ENCODE results near the gene NBEAL1. TPM values are rescaled to one million over a fixed set of nuclear protein-coding genes. Genes with fewer than 3 reads are reported as not detected.
"Not testable (repeated sequence)": the region's sequence is repeated elsewhere in the genome, so short reads cannot be mapped to it uniquely, and the experiment has no call there.

NBEAL1 gene
- total and polyA plus RNA-seq, 7 experiments from 2014 or later = 6.2 to 15.9 (median 11.8) TPM

GRCh38 chr2:203253422-203254095 is 238.9 kb downstream of the NBEAL1 start:
- H3K27me3 Mint-ChIP-seq; H3K9me3 ChIP-seq (ENCODE audit: control insufficient read depth in 2 of 3, low read length in 3 of 3); H3K4me3 ChIP-seq (ENCODE audit: low read length); H3K4me1 ChIP-seq (ENCODE audit: control insufficient read depth in 2 of 2, insufficient read depth in 2 of 2, low read length in 2 of 2); H3K27ac Mint-ChIP-seq; H3K4me3 Mint-ChIP-seq; H3K9me3 Mint-ChIP-seq; H3K27ac ChIP-seq (ENCODE audit: low read depth, low read length); DNase-seq; H3K27me3 ChIP-seq (ENCODE audit: control insufficient read depth in 2 of 2, insufficient read depth in 2 of 2, low read length in 2 of 2); ATAC-seq: not testable (repeated sequence)
- ChIA-PET POLR2A (interaction anchor here (0.6 kb wide), 1 partner anchor 713 kb away, joined by 3 read pairs; no protein-coding TSS in a partner anchor), CTCF (interaction anchor here (0.7 kb wide), 2 partner anchors 195 to 1625 kb away, joined by 5 read pairs; no protein-coding TSS in a partner anchor)
- peaks cover 8 to 59% (median 44%) of the 10 kb centered on the region in 5 donors for H3K36me3 Mint-ChIP-seq
- peaks cover 3 to 16% (median 7%) of the 10 kb centered on the region in 7 donors for H3K4me1 Mint-ChIP-seq
- H3K36me3 ChIP-seq (ENCODE audit: control insufficient read depth in 2 of 3, insufficient read depth in 3 of 3, low read length in 3 of 3) = peaks cover 7 to 77% (median 15%) of the 10 kb centered on the region in 3 experiments
- intact Hi-C loops (cut with micrococcal nuclease) = loop anchor here in 1 of 2 donors (2.0 kb wide), 1 partner anchor 15 kb away; the partner anchor contains the start of gene CYP20A1

DNA sequence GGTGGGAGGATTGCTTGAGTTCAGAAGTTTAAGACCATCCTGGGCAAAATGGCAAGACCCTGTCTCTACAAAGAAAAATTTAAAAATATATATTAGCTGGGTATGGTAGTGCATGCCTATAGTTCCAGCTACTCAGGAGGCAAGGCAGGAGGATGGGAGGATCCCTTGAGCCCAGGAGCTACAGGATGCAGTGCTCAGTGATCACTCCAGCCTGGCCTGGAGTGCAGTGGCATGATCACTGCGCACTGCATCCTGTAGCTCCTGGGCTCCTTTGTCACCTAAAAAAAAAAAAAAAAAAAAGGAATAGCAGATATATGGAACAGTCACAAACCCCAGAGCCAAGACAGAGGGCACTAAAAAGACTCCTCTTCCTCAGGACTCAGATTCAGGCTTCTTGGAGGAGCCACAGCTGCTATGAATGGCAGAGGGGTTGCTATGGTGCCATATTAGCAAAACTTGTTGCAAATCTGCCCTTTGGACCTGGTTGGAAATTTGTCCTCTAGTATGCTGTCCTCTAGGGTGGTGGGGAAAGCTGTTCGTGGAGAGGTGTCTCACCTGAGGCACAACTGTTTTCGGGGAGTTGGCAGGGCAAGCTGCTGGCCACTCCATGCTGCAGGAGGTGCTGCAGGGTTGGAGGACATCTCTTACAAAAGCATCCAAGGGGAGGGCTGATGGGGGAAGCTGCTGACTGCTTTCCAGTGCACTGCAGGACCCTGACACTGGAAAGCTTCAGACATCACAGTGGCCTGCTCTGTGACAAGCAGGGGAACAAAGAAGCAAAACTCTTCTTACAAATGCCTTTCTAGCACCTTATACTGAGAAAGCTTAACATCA is 246.9 kb downstream of the NBEAL1 start:
- H3K36me3 ChIP-seq (ENCODE audit: control insufficient read depth in 2 of 3, insufficient read depth in 3 of 3, low read length in 3 of 3) = peaks cover 0 to 60% (median 8%) of the 10 kb centered on the region in 3 experiments
- ChIA-PET CTCF (no interaction called here), POLR2A (interaction anchor here (0.7 kb wide), 1 partner anchor 27 kb away, joined by 3 read pairs; no protein-coding TSS in a partner anchor)
- H3K4me3 ChIP-seq (ENCODE audit: low read length) = no peak overlapping the region
- intact Hi-C loops (cut with micrococcal nuclease) = no loop called here
- H3K9me3 ChIP-seq (ENCODE audit: control insufficient read depth in 2 of 3, low read length in 3 of 3) = no peaks in the 10 kb centered on the region
- Mint-ChIP-seq H3K4me1 (peaks cover 7 to 33% (median 21%) of the 10 kb centered on the region in 7 donors), H3K4me3 (no peak overlapping the region), H3K36me3 (peaks cover 0 to 43% (median 20%) of the 10 kb centered on the region in 5 donors), H3K27me3 (no peaks in the 10 kb centered on the region), H3K27ac (peak overlapping the region in 2 of 9 donors; percentile 51 to 81), H3K9me3 (no peaks in the 10 kb centered on the region)
- no peak overlapping the region for H3K27ac ChIP-seq (ENCODE audit: low read depth, low read length)
- no peaks in the 10 kb centered on the region for H3K4me1 ChIP-seq (ENCODE audit: control insufficient read depth in 2 of 2, insufficient read depth in 2 of 2, low read length in 2 of 2)
- DNase-seq = no peak
- H3K27me3 ChIP-seq (ENCODE audit: control insufficient read depth in 2 of 2, insufficient read depth in 2 of 2, low read length in 2 of 2) = no peaks in the 10 kb centered on the region
- ATAC-seq = no peak

Other genes with a start within 250 kb of the NBEAL1 start
- gene ICA1L, start 143.1 kb upstream of the NBEAL1 start, total RNA-seq = 1 to 10 TPM in 4 of 5 experiments, under 1 TPM in 1; 0.65 to 4.6 (median 3.2) TPM
- gene ICA1L, start 143.1 kb upstream of the NBEAL1 start, polyA plus RNA-seq = 1 to 10 TPM; 1.4 to 1.5 TPM
- gene WDR12, start 103.2 kb upstream of the NBEAL1 start, total RNA-seq = 10 to 100 TPM; 17.2 to 50.4 (median 20.8) TPM
- 10 to 100 TPM; 16.8 to 17.5 TPM for gene WDR12, start 103.2 kb upstream of the NBEAL1 start, polyA plus RNA-seq
- 10 to 100 TPM; 10.2 to 31.2 (median 15.4) TPM for gene CARF, start 102.6 kb upstream of the NBEAL1 start, total RNA-seq
- 1 to 10 TPM; 4.8 to 5.4 TPM for gene CARF, start 102.6 kb upstream of the NBEAL1 start, polyA plus RNA-seq
- 10 to 100 TPM; 23.7 to 43.3 (median 28.3) TPM for gene CYP20A1, start 224.1 kb downstream of the NBEAL1 start, total RNA-seq
- 10 to 100 TPM; 21.6 to 37.0 TPM for gene CYP20A1, start 224.1 kb downstream of the NBEAL1 start, polyA plus RNA-seq